DOHH2 (cell line): ENCODE data around the gene MDFIC.

Source experiments
- CTCF ChIP-seq: fragments of 200-600 bp; sonication (generic); IDR thresholded peaks from one replicate; pipeline ENCODE4 v1.5.1; 2014; ENCODE audit warnings: antibody characterized with exemption, mild to moderate bottlenecking, low read depth, low read length; ENCODE audit not compliant: poor library complexity, severe bottlenecking
- EZH2phosphoT487 ChIP-seq: fragments of 200-600 bp; sonication (generic); IDR thresholded peaks from 2 replicates; pipeline ENCODE4 v1.6.1; 2017; ENCODE audit warnings: borderline replicate concordance, mild to moderate bottlenecking, antibody characterized with exemption, low read length, moderate library complexity, mixed read lengths

DNA sequence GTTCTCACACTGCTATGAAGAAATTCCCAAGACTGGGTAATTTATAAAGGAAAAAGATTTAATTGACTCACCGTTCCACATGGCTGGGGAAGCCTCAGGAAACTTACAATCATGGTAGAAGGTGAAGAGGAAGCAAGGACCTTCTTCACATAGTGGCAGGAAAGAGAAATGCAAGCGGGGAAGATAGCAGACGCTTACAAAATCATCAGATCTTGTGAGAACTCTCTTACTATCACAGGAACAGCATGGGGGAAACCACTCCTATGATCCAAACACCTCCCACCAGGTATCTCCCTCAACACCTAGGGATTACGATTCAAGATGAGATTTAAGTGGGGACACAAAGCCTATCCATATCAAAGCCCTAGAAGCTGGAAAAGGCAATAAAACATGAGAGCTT, 130.8 kb downstream of the MDFIC start:
- no peak for TF ChIP-seq EZH2phosphoT487
- peak; percentile 24 for TF ChIP-seq CTCF
